ENCODE results near the gene LINGO4. TPM values are rescaled to one million over a fixed set of nuclear protein-coding genes. Genes with fewer than 3 reads are reported as not detected.

LINGO4 gene
- polyA plus RNA-seq, 3 donors: not detected

DNA sequence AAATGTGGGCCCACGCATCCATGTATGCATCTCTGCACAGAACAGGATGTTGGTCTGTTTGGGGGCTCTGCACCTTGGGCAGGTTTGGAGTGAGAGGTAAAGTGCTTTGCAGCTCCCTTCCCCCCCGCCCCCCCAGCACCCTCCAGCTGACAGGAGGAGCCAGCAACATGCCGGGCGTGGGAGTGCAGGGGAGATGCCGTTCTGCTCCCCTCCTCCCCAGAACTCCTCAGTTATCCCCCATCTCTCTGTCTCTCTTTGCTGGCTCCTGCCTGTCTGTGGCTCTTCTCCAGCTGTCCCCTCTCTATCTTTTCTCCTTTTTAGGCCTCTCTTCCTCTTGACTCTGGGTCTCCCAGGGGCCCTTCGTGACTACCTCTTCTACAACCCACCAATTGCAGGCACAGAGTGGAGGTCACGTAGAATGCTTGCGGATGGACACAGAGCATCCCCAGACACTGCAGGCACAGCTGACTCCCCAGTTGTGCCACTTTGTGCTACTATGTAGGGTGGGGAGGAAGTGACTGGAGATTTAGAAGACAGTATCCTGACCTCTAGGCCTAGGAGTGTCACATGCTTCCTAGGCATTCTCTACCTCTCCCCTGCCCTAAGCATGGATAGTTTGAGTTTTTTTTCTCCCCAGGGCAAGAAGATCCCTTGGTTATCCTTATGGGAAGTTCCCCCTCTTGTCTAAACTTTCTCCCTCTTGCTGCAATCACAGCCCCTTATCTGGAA, 28.1 kb upstream of the LINGO4 start:
- no peak for DNase-seq

DNA sequence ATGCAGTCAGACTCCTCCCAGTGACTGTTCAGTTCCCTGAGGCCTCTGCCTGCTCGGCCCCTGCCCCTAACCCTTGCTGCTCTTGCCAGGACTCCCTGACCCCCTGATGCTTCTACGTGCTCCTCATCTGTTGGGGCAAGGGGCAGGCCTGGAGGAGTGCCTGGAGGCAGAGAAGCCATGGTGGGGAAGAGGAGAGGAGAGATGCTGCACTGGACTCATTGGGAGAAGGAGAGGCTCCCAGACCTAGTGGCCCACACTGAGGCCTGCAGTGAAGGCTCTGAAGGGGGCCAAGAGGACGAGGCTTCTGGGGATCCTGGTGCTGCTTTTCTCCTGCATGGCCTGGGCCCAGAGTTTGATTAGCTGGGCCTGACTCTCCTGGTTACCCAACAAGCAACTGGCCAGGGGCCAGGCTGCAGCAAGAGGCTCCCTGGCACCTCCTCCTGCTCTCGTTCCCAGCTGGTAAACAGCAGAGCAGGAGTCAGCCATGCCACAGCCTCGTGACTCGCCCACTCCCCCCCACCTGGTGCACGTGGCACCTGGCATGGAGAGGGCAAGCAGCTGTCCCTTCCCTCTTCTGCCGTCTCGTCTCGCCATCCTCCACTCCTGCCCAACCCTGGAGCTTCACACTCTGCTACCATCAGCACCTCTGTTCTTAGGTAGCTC, 27.2 kb upstream of the LINGO4 start:
- no peak for DNase-seq

DNA sequence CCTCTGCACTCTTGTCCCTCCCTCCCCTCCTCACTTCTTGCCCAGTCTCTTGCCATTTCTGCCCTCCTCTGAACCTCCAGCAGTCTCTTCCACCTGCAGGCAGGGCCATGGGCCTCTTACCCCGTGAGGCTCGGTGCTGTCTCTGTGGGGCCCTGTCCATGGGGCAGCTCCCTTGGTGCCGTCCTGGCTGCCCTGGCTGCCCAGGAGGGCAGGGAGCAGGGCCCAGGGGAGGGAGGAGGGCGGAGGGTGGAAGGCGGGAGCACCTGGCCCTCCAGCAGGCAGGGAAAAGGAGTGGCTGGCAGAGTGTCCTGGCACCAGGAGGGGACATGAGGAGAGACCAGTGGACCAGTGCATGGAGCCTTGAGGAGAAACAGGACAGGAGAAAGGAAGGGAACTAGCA, 26.4 kb upstream of the LINGO4 start, which contains the start of gene RORC:
RORC (minus strand) TSS at position 198 of the 400 bp plus-strand sequence; CDS start at position 160, 38 bp downstream.
- no peak for DNase-seq

DNA sequence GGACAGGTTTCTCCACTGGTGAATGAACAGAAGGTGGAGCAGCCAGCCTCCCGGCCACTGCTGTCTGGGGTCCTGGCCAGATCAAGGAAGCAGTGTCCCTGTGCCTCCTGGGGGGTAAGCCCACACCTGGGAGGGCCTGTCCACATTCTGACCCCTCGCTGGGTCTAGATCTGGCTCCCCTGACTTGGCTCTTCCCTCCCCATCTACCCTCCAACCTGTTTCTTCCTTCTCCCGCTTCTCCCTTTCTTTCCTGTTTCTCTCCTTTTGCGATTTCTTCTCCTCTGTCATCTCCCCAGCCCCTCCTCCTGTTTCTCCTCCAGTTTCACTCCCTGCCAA, 26.0 kb upstream of the LINGO4 start:
- no peak for DNase-seq

DNA sequence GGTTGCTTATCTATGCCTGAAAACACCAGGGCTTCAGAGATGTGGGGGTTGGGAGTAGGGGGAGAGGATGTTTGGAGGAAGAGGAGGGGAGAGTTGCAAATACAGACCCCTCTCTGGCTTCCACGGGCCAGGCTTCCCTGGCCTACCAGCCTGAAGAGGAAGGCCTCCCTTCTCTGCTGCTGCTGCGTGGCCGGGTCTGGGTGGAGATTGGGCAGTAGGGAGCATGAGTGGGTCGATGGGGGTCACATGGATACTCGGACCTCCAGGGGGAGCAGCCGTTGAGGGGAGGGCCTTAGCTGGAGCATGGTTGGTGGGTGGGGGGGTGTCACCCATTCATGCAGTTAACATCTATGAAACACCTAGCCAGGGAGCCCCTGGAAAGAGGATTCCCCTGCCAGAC, 24.8 kb upstream of the LINGO4 start:
- no peak for DNase-seq

DNA sequence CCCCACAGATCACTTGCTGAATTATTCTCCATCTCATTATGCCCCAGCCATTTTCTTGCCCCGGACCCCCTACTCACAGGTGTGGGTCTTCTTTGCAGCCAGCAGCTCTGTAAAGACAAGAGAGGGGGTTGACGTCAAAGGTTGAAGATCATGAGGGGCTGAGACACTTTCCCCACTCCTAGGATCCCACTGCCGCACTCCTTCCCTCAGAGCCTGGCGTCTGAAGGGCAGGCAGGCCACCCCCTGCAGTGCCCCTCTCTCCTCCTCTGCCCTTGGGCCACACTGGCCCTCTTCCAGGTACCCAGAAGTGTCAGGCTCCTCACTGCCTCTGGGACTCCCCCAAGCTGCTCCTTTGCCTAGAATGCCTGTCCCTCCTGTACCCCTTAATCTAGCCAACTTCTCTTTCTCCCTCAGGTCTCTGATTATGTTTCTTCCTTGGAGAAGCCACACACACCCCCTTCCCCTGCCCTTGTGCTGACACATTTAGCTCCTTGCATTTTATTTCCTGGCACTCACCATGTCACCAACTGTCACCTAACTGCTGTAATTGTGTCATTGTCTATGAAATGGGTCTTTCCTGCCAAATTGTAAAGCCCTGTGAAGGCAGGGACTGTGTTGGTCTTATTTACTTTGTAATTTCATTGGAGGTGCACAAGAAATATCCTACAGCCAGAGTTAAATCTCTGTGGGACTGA, 24.3 kb upstream of the LINGO4 start:
- no peak for DNase-seq

DNA sequence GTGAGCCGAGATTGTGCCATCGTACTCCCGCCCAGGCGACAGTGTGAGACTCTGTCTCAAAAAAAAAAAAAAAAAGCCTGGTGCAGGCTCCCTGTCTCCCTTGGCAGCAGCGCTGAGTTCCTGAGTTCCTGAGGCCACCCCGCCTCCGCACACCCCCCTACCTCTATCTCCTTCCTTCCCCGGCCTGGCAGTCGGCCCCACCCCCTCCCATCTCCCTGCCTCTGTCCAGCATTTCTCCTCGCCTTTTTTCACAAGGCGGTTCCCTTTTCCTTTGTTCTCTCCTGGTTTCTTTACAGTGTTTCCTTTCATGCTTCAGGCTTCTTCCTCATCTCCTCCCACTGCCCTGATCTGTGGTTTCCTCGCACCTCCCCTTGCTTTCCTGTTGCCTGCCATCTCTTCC, 23.7 kb upstream of the LINGO4 start:
- DNase-seq: peak; percentile 68

DNA sequence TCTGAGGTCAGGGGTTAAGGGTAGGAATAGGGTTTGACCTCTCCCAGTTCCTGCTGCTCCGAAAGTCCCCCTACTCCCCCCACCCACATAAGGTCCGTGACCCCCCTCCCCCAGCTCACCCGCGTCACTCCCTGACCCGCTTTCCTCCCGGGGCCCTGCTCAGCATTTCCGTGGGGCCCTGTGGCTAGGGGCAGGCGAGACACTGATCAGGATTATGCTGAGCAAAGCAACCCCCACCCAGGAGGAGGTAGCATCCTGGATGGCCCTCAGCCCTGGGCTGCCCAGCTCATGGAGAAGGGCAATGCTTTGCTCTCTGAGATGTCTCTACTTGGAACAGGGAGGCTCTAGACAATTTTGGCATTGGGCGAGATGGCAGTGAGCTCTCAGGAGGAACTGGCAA, 22.6 kb upstream of the LINGO4 start:
- DNase-seq: no peak

DNA sequence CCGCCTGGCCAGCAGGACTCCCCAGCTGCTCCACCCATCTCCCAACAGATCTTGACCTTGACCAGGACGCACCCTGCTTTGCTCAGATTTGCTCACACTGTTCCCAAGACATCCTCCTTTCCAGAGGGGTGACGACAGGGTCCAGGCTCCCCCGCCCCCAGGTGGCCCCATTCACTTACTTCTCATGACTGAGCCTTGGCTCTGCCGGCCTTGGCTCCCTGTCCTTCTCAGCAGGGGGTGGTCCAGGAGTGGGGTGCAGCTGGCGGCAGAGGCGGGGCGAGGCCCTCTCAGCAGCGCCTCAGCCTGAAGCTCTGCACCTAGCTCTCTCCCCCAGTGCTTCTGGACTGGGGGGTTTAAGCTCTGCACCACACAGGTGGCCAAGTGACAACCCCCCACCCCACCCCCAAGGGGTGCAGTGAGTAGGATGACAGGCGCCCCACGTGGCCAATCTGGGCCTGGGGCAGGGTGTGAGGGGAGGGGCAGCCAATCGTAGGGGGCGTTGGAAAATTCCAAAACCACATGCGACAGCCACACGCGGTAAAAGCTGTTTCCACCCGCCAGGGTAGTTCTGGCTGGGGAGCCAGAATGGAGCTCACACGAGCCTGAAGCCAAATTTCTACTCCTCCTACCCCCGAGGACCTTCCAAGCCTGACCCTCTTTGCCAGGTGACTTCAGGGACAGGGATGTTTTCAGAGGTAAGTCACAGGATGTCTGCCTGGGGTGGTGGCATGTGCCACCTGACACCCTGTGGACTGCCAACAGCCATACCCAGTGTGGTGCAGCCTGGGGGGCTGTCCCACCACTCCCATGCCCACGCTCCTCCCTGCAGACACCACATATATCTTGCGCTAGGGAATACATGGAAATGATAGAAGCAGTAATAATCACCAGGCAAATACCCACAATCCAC, 20.8 kb upstream of the LINGO4 start:
- DNase-seq: no peak

DNA sequence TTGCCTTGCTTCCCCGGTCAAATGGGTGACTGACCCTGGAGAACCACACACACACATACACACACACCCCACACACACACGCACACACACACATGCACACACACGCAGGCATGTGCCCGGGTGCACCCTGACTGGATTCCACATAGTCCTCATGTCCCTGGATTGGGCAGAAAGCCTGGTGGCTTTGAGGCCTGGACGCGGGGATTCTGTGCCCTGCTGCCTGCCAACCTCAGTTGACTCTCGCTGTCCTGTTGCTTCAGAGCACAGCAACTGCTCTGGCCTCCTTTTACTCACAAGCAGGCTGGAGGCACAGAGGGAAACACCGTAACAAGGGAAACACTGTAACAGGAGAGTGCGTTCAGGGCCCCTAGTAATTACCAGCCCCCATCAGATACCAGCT, 20.0 kb upstream of the LINGO4 start:
- no peak for DNase-seq

DNA sequence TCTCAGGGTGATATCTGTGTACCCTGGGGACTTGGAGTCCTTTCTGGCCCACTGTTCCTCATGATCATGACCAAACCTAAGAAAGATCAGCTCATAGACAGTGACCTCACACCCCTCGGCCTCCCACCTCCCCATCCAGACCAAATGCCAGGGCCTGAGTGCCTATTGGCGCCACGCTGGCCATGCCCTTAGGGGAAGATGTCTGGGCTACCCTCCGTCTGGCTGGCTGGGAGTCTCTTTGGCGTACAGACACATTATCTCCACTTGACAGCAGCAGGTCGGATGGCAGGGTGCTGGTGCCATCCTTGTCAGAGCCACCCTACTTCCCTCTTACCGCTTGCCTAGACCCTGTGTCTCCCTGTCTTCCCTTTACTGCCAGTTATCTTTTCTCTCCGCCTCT, 18.0 kb upstream of the LINGO4 start:
- no peak for DNase-seq

DNA sequence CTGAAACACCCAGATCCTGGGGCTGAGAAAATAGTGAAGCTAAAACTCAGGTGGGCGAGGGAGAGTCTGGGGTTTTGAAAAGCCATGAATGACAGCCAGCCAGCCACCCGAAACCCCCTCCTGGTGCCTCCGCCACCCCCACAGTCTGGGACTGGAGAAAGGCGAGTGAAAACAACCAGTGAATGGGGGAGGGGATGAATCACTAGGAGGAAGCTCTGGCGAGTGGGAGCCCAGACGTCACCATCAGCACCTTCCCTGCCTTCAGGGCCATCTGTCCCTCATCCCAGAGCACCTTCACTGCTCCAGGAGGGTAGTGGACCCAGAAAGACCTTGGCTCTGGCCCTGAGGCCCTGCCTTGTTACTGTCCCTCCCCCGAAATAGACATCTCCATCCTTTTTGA, 17.2 kb upstream of the LINGO4 start:
- no peak for DNase-seq

DNA sequence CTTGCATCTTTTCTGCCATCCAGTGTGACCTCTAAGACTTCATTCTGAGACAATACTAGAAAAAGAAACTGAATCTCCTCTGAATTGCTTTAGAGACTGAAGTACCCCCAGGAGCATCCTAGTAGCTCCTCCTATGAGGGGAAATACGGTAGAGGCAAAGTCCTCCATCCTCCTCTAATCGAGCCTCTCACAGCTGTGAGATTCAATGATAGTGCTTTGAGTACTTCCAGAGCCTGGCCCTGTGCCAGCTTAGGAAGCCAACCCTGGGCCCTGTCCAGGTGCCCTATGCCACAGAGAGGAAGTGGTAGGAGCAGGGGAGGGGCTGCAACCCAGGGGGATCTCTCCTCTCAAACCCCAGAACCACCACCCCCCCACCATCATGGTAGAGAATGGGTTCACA, 15.7 kb upstream of the LINGO4 start:
- DNase-seq: no peak

DNA sequence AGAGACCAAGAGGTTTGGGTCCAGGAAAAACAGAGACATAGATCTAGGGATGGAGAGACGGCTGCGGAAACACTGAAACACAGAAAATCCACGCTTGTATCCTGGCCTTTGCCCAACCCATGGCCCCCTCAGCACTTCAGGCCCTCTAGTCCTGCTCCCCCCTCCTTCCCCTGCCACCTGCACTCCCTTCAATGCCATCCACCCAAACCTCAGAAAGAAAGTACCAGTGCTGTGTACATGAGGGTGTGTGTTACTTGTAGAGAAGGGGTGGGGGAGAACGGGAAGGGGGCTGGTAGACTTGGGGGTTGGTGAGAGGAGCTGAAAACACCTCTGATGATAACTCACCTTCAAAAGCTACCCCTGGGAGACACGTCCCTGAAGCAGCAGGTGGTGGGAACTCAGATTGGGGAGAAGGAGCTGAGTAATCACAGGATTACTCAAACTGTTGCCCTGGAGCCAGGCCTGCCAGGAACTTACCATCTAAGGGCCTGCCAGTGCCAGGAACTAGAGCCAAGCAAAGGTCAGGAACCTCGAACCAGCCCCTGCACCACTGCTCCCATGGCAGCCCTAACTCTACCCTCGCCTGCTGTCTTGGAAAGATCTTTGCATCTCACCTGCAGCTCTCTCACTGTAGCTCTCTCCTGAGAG, 14.9 kb upstream of the LINGO4 start:
- DNase-seq: no peak

DNA sequence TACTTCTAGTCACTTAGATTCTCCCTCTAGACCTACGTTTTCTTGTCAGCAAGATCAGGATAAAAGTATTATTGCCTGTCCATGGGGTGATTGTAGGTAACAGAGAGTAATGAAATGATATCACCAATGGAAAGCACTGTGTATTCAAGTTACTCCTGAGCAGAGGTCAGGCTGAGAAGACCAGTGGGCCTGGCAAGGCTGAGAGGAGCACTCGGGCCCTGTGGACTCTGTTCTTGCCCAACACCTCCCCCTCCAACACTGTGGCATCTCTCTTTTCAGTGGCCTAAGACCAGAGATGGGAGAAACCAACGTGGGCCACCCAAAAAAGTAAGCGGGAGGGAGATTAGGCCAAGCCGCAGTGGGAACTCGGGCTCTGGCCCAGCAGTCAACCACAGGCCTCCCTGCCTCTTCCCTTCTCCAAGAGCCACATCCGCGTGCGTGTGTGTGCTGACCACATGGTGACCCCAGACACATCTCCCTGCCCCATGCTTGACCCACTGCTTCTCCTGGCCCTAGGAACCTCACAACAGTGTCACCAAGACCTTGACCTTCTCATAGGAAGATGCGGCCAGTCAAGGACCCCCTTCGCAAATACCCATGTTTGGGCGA, 14.1 kb upstream of the LINGO4 start:
- no peak for DNase-seq

DNA sequence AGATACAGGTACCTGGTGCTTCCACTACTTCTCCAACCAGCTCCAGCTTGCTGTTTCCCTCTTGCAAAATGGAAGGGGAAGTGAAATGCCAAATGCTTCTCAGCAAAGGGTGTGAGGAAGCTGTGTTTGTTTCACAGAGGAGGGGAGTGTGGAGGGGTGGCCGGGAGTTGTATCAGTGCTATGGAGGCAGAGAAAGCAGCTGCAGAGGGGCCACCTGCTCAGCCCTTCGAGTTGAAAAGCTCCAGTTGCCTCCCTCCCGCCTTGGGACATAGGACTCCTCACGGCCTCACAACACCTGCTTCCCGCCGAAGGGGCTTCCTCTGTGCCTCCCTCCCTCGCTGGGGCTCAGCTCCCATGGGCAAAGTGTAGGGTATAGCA, 12.1 kb upstream of the LINGO4 start:
- DNase-seq: no peak

DNA sequence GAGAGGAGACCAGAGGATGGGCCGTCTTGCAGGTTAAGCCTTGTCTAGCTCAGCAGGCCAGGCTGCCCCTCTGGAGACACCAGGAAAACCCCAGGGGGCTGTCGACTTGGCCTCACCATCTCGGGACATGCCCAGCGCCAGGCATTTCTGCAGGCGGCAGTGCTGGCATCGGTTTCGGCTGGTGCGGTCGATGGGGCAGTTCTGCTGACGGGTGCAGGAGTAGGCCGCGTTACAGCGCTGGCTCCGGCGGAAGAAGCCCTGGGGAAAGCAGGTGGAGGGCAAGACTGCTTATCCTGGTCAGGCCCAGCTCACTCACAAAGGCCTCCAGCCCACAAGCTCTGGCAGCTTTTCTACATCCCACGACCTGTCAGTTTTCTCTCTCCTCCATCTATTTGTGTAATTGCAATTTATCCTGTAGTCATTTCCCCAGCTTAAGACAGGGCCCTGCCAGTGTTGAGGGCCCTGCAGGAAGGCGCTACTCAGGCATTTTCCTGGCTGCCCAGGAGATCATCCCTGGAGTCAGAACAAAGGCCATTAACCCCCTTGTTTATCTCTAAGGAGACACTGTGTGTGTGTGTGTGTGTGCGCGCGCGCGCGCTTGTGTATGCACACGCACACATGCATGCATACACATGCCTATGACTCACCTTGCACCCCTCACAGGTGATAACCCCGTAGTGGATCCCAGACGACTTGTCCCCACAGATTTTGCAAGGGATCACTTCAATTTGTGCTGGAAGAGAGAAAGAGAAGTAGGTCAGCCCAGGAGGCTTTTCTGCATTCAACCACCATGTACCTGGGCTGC, 11.5 kb upstream of the LINGO4 start:
- DNase-seq: no peak

DNA sequence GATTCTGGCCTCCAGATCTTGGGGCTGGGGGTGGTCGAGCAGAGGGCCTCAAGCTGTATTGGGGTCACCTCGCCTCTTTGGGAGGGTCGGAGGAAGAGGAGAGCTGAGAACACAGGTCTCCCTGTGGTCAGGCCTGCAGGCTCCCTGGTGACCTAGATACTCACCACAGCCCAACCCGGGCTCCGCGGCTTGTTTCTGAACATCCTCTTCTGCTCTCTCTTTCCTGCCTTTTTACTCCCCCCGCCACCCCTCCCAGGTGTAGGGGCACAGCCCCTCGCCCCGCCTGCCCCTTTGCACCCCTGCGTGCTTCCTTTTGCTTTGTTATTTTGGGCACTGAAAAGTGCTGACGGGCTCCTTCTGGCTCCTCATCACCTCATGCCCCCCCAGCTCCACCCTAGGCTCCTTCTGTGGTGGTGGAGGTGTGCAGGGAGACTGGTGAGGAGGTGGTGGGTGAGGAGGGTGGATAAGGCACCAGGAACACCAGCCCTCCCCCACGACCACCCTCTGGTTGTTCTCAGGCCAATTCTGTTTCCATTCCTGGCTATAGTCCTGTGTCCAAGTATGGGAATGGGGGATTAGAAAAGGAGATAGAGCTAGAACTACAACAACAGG, 10.6 kb upstream of the LINGO4 start:
- no peak for DNase-seq

DNA sequence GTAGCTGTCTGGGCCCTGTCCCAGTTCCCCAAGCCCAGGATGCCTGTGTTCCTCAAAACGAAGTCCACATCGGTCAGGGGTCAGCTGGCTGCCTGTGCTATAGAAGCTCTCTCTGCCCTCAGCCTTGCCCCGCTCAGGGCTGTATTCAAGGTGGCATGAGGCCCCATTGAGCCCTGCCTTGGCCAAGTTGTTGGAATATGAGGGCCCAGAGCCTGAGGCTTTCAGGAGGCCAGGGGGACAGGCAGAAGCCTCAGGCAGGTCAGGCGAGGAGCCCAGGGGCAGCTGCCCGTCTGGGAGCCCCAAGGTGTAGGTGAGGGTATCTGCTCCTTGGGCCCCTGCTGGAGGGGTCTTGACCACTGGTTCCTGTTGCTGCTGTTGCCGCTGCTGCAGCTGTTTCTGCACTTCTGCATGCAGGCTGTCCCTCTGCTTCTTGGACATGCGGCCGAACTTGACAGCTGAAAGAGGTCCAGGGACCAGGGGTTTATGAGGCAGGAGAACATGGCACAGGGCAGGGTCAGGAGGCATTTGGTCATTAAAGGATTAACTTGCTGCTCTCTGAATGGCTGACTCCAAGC, 9.8 kb upstream of the LINGO4 start:
- DNase-seq: no peak

DNA sequence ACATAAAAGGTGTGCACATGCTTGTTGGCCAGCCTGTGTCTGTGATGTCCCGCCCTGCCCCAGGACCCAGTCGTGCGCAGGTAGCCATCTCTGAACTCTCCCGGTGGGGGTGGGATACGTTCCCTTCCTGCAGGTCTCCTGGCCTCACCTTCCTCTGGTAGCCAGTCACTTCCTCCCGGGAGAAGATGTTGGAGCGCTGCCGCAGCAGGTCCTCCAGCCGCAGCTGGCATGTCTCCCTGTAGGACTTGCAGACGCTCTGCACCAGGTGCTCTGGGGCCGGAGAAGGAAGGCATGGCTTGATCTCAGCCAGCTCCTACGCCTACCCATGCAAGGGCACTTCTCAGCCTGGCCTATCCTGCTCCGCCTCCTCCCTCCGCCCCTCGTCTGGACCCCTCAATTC, 9.2 kb upstream of the LINGO4 start:
- DNase-seq: no peak

Data from renal pelvis (tissue), 4 donors.